Trophoblast cell (in vitro differentiated cells and primary cell): Measurements from ENCODE around the gene LIG1.

Experiments
- DNase-seq, 2 donors: peaks; one replicate each; pipeline ENCODE4 v3.0.0-alpha.2; 2016
- H2AFZ ChIP-seq: 2 replicates; pipeline ENCODE4 v1.6.1; 2013; ENCODE audit warnings: low read length, moderate library complexity, mild to moderate bottlenecking; ENCODE audit not compliant: insufficient read depth, poor library complexity
- H2AK5ac ChIP-seq: 2 replicates; pipeline ENCODE4 v1.6.1; 2013; ENCODE audit warnings: mild to moderate bottlenecking, low read length
- H2BK120ac ChIP-seq: 2 replicates; pipeline ENCODE4 v1.6.1; 2013; ENCODE audit warnings: low read length, mild to moderate bottlenecking, moderate library complexity; ENCODE audit not compliant: insufficient read depth, poor library complexity
- H2BK12ac ChIP-seq: 2 replicates; pipeline ENCODE4 v1.6.1; 2013; ENCODE audit warnings: mild to moderate bottlenecking, low read length, moderate library complexity
- H2BK5ac ChIP-seq: 2 replicates; pipeline ENCODE4 v1.6.1; 2013; ENCODE audit warnings: low read length, low read depth, moderate library complexity, mild to moderate bottlenecking; ENCODE audit not compliant: poor library complexity
- H3K14ac ChIP-seq: 2 replicates; pipeline ENCODE4 v1.6.1; 2013; ENCODE audit warnings: mild to moderate bottlenecking, low read length
- H3K18ac ChIP-seq: 2 replicates; pipeline ENCODE4 v1.6.1; 2013; ENCODE audit warnings: mild to moderate bottlenecking, low read length
- H3K23ac ChIP-seq: 2 replicates; pipeline ENCODE4 v1.6.1; 2013; ENCODE audit warnings: low read length
- H3K27ac ChIP-seq: 2 replicates; pipeline ENCODE4 v1.5.1; 2013; ENCODE audit warnings: low read depth, mild to moderate bottlenecking, inconsistent platforms, low read length, moderate library complexity
- H3K27me3 ChIP-seq: 2 replicates; pipeline ENCODE4 v1.6.1; 2013; ENCODE audit warnings: inconsistent platforms, mild to moderate bottlenecking, low read length, moderate library complexity; ENCODE audit not compliant: insufficient read depth
- H3K36me3 ChIP-seq, 2 experiments: 1 replicate in 1 of 2; 2 replicates in 1 of 2; pipeline ENCODE4 v1.6.1; 2013; ENCODE audit warnings: low read length in 2 of 2, mild to moderate bottlenecking in 2 of 2, moderate library complexity in 1 of 2; ENCODE audit not compliant: insufficient read depth in 2 of 2, control insufficient read depth in 1 of 2
- H3K4ac ChIP-seq: 2 replicates; pipeline ENCODE4 v1.6.1; 2013; ENCODE audit warnings: low read depth, mild to moderate bottlenecking, low read length, moderate library complexity
- H3K4me1 ChIP-seq, 2 experiments: 1 replicate in 1 of 2; 2 replicates in 1 of 2; pipeline ENCODE4 v1.6.1; 2013; ENCODE audit warnings: low read length in 2 of 2, mild to moderate bottlenecking in 2 of 2, moderate library complexity in 1 of 2; ENCODE audit not compliant: insufficient read depth in 2 of 2, control insufficient read depth in 1 of 2
- H3K4me2 ChIP-seq: 2 replicates; pipeline ENCODE4 v1.6.1; 2013; ENCODE audit warnings: inconsistent platforms, mild to moderate bottlenecking, low read length, moderate library complexity
- H3K4me3 ChIP-seq: 2 replicates; pipeline ENCODE4 v1.5.1; 2013; ENCODE audit warnings: mild to moderate bottlenecking, low read depth, low read length, inconsistent platforms
- H3K79me1 ChIP-seq: one replicate; pipeline ENCODE4 v1.6.1; 2013; ENCODE audit warnings: low read length
- H3K79me2 ChIP-seq: 2 replicates; pipeline ENCODE4 v1.6.1; 2013; ENCODE audit warnings: low read length, mild to moderate bottlenecking; ENCODE audit not compliant: control insufficient read depth, insufficient read depth, poor library complexity
- H3K9ac ChIP-seq: 2 replicates; pipeline ENCODE4 v1.6.1; 2013; ENCODE audit warnings: mild to moderate bottlenecking, low read length
- H3K9me3 ChIP-seq: 2 replicates; pipeline ENCODE4 v1.6.1; 2013; ENCODE audit warnings: low read depth, mild to moderate bottlenecking, control low read depth, inconsistent platforms, low read length; ENCODE audit not compliant: insufficient read depth
- H4K12ac ChIP-seq: 2 replicates; pipeline ENCODE4 v1.6.1; 2013; ENCODE audit warnings: low read depth, mild to moderate bottlenecking, low read length, moderate library complexity
- H4K8ac ChIP-seq: 2 replicates; pipeline ENCODE4 v1.6.1; 2013; ENCODE audit warnings: low read depth, mild to moderate bottlenecking, low read length, moderate library complexity
- H4K91ac ChIP-seq: one replicate; pipeline ENCODE4 v1.6.1; 2013; ENCODE audit warnings: low read depth, mild to moderate bottlenecking, low read length, moderate library complexity
- WGBS: extraction: QIAGEN DNeasy Blood & Tissue Kit; methylation state at CpG from one replicate; pipeline ENCODE4 v1.1.7; 2013; ENCODE audit warnings: missing lambda C conversion rate; ENCODE audit not compliant: insufficient read length, insufficient coverage; ENCODE audit errors: extremely low coverage; 5-methylcytosine and 5-hydroxymethylcytosine counted together

The LIG1 gene

DNA sequence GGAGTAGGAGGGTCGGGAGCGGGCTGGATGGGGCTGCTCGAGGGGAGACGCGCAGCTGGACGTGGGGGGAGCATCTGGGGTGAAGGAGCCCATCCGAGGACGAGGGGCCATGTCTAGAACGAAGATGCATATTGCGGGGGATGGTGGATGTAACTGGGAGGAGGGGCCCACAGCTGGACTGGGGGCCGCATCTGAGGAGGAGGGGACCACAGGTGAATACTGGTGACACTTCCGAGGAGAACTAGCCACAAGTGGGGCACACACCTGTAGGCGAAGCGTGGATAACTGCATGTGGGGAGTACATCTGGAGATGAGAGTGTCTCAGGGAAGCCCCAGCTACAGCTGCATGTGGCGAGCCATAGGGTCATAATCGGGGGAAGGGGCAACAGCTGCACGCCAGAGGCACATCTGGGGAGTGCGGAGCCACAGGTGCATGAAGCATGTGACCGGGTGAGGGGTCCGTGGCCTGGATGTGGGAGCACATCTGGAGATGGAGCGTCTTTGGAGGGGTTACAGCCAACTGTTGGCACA is 738 bp upstream of the LIG1 start:
- WGBS: no CpG with 5 or more reads among the region's 21 CpGs
- H4K91ac ChIP-seq: peak overlapping the region; percentile 85

DNA sequence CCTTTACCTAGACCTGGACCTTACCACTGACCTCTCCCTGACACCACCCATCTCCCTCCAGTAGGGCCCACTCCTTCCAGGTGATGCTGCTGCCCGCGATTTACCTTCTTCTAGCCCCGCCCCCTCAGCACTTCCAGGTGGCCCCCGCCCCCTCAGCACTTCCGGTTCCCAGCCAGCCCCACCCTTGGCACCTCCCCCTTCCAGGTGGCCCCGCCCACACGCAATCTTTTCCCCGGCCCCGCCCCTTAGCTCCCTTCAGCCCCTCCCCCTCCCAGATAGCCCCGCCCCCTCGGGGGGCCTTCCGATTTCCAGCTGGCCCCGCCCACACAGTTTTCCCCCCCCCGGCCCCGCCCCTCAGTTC is 586 bp downstream of the LIG1 start:
- peak overlapping the region; percentile 74 for H4K12ac ChIP-seq
- H3K79me2 ChIP-seq: peaks cover 12% of the 10 kb centered on the region
- no peak overlapping the region for H2BK12ac ChIP-seq
- no peak overlapping the region for H3K14ac ChIP-seq
- no peaks in the 10 kb centered on the region for H3K27me3 ChIP-seq
- no peak overlapping the region for H2AK5ac ChIP-seq
- H3K18ac ChIP-seq: no peak overlapping the region
- H3K9ac ChIP-seq: no peak overlapping the region
- H4K91ac ChIP-seq: no peak overlapping the region
- peak overlapping the region; percentile 65 for H3K4me2 ChIP-seq
- peaks cover 5 to 6% of the 10 kb centered on the region in 2 experiments for H3K4me1 ChIP-seq
- peak overlapping the region; percentile 100 for H2AFZ ChIP-seq
- no CpG with 5 or more reads among the region's 15 CpGs for WGBS
- no peak overlapping the region for H3K4ac ChIP-seq
- H2BK5ac ChIP-seq: no peak overlapping the region
- peaks cover 10% of the 10 kb centered on the region for H3K79me1 ChIP-seq
- no peak overlapping the region for H3K23ac ChIP-seq
- peak; percentile 65 to 82 for DNase-seq
- no peak overlapping the region for H2BK120ac ChIP-seq
- H4K8ac ChIP-seq: peak overlapping the region; percentile 72
- H3K4me3 ChIP-seq: peak overlapping the region; percentile 97
- H3K27ac ChIP-seq: no peak overlapping the region
- peaks cover 1% of the 10 kb centered on the region for H3K9me3 ChIP-seq
- peaks cover 12 to 15% of the 10 kb centered on the region in 2 experiments for H3K36me3 ChIP-seq

More for the DNA sequence above, 738 bp upstream of the LIG1 start:
- peaks cover 12% of the 10 kb centered on the region for H3K79me2 ChIP-seq
- no peak for DNase-seq
- peak overlapping the region; percentile 54 for H3K9ac ChIP-seq
- peak overlapping the region; percentile 83 for H3K4ac ChIP-seq
- peak overlapping the region; percentile 97 for H3K4me3 ChIP-seq
- H3K18ac ChIP-seq: peak overlapping the region; percentile 87
- peaks cover 5 to 6% of the 10 kb centered on the region in 2 experiments for H3K4me1 ChIP-seq
- H2AFZ ChIP-seq: peak overlapping the region; percentile 87
- peak overlapping the region; percentile 73 for H3K4me2 ChIP-seq
- H2BK120ac ChIP-seq: peak overlapping the region; percentile 55
- peaks cover 10% of the 10 kb centered on the region for H3K79me1 ChIP-seq
- peak overlapping the region; percentile 92 for H4K8ac ChIP-seq
- no peaks in the 10 kb centered on the region for H3K27me3 ChIP-seq
- peak overlapping the region; percentile 33 for H2AK5ac ChIP-seq
- H3K9me3 ChIP-seq: peaks cover 1% of the 10 kb centered on the region
- H2BK5ac ChIP-seq: peak overlapping the region; percentile 16
- H3K23ac ChIP-seq: no peak overlapping the region
- no peak overlapping the region for H2BK12ac ChIP-seq
- peak overlapping the region; percentile 90 for H4K12ac ChIP-seq
- H3K36me3 ChIP-seq: peaks cover 16% of the 10 kb centered on the region in 2 experiments
- H3K14ac ChIP-seq: peak overlapping the region; percentile 91
- no peak overlapping the region for H3K27ac ChIP-seq

DNA sequence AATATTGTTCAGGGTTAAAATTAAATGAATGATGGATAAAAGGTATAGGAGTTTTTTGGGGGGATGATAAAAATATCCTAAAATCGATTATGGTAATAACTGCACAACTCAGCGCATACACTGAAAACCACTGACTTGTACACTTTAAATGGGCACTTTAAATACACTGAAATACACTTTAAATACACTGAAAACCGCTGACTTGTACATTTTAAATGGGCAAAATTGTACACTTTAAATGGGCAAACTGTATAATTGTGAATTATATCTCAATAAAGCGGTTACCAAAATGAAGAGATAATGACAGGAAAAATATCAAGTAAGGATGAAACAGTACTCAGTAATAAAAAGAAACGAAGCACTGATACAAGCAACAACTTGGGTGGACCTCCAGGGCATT is 1.5 kb downstream of the LIG1 start:
- H3K4me1 ChIP-seq: peaks cover 5 to 6% of the 10 kb centered on the region in 2 experiments
- no peak overlapping the region for H2AK5ac ChIP-seq
- H3K9me3 ChIP-seq: peaks cover 1% of the 10 kb centered on the region
- H2BK12ac ChIP-seq: no peak overlapping the region
- H3K4me3 ChIP-seq: no peak overlapping the region
- H3K4me2 ChIP-seq: no peak overlapping the region
- no peak overlapping the region for H2BK5ac ChIP-seq
- H2BK120ac ChIP-seq: no peak overlapping the region
- no peak for DNase-seq
- no peaks in the 10 kb centered on the region for H3K27me3 ChIP-seq
- H2AFZ ChIP-seq: no peak overlapping the region
- no peak overlapping the region for H3K23ac ChIP-seq
- no peak overlapping the region for H3K27ac ChIP-seq
- peaks cover 10 to 13% of the 10 kb centered on the region in 2 experiments for H3K36me3 ChIP-seq
- no peak overlapping the region for H3K9ac ChIP-seq
- no peak overlapping the region for H3K14ac ChIP-seq
- H4K8ac ChIP-seq: no peak overlapping the region
- peaks cover 10% of the 10 kb centered on the region for H3K79me1 ChIP-seq
- peak overlapping the region; percentile 14 for H3K4ac ChIP-seq
- H3K18ac ChIP-seq: no peak overlapping the region
- H3K79me2 ChIP-seq: peaks cover 12% of the 10 kb centered on the region
- no CpG with 5 or more reads among the region's 5 CpGs for WGBS
- H4K12ac ChIP-seq: no peak overlapping the region
- H4K91ac ChIP-seq: no peak overlapping the region

- Histone ChIP-seq H2BK5ac (no peak overlapping the region), H3K79me1 (no peaks in the 10 kb centered on the region), H2BK12ac (no peak overlapping the region), H3K4ac (no peak overlapping the region), H2AK5ac (no peak overlapping the region), H3K79me2 (no peaks in the 10 kb centered on the region), H4K12ac (no peak overlapping the region), H3K27ac (no peak overlapping the region), H3K4me2 (no peak overlapping the region), H3K18ac (no peak overlapping the region), H3K27me3 (no peaks in the 10 kb centered on the region), H2AFZ (no peak overlapping the region), H3K9ac (no peak overlapping the region), H3K4me3 (no peak overlapping the region), H3K36me3 (peaks cover 48 to 55% of the 10 kb centered on the region in 2 experiments), H4K91ac (no peak overlapping the region), H3K4me1 (no peaks in the 10 kb centered on the region), H3K23ac (no peak overlapping the region), H3K14ac (no peak overlapping the region), H2BK120ac (no peak overlapping the region), H4K8ac (no peak overlapping the region), H3K9me3 (no peaks in the 10 kb centered on the region)
- no CpG with 5 or more reads among the region's 12 CpGs for WGBS
- no peak for DNase-seq
These were observed 11.8 kb downstream of the LIG1 start for GRCh38 chr19:48158210-48158790.
